Vagina (tissue), 2 donors: ENCODE results near the gene ZBTB7C.

Experiments
- POLR2AphosphoS5 ChIP-seq, 2 donors: sonication (generic); formaldehyde crosslinking; IDR thresholded peaks; one replicate each; pipeline ENCODE4 v1.9.0; 2017; ENCODE audit warnings: antibody characterized with exemption in 2 of 2, mild to moderate bottlenecking in 2 of 2, low read depth in 1 of 2; ENCODE audit not compliant: insufficient read depth in 1 of 2
- TF ChIP-seq, protein P1 (sequence below), 3 experiments: fragments of 450-650 bp in 2 of 3; fragments of 200-600 bp in 1 of 3; sonication (generic) in 1 of 3; IDR thresholded peaks; one replicate each; pipeline ENCODE4 v1.5.1; 2017 to 2019; ENCODE audit warnings: antibody characterized with exemption in 3 of 3, mild to moderate bottlenecking in 2 of 3, moderate library complexity in 2 of 3

DNA sequence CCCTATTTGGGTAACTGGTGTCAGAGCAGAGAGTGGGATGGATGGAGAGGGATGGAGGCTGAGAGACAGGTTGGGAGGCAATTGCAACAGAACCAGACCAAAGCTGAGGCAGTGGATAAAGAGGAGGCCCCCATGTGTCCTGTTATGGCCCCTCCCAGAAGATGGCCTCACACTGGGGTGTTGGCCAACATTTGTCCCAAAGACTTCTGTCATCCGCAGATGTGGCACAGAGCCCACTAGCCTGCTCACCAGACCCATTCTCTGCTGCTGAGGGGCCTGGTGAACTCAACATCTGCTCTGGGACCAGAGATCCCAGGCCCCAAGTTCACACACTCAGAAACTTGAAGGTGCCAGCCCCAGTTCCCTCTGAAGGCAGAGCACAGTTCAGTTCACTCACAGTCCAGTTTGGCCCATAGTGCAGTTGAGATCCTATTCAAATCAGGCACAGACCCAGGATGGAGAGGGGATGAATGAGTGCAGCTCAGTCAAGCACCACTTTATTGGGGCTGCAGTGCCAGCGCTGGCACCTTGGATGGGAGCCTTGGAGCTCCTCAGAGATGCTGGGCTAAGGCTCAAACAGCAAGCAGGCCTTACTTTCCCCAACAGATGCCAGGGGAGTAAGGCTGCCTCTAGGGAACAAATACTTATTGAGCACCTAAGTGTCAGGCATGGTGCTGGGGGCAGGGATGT lies 189.2 kb downstream of the ZBTB7C start:
- no peak for TF ChIP-seq POLR2AphosphoS5 (IDR thresholded peaks at IDR 0.05; ENCODE audit: insufficient read depth in 1 of 2, low read depth in 1 of 2)
- TF ChIP-seq, protein P1, sequence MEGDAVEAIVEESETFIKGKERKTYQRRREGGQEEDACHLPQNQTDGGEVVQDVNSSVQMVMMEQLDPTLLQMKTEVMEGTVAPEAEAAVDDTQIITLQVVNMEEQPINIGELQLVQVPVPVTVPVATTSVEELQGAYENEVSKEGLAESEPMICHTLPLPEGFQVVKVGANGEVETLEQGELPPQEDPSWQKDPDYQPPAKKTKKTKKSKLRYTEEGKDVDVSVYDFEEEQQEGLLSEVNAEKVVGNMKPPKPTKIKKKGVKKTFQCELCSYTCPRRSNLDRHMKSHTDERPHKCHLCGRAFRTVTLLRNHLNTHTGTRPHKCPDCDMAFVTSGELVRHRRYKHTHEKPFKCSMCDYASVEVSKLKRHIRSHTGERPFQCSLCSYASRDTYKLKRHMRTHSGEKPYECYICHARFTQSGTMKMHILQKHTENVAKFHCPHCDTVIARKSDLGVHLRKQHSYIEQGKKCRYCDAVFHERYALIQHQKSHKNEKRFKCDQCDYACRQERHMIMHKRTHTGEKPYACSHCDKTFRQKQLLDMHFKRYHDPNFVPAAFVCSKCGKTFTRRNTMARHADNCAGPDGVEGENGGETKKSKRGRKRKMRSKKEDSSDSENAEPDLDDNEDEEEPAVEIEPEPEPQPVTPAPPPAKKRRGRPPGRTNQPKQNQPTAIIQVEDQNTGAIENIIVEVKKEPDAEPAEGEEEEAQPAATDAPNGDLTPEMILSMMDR (IDR thresholded peaks at IDR 0.05) = no peak
